Measurements from ENCODE around the gene GON4L. TPM values are rescaled to one million over a fixed set of nuclear protein-coding genes. Genes with fewer than 3 reads are reported as not detected.

Gene GON4L
- total and polyA plus RNA-seq, 2 experiments from 2014 or later: 45.2 to 93.1 TPM

DNA sequence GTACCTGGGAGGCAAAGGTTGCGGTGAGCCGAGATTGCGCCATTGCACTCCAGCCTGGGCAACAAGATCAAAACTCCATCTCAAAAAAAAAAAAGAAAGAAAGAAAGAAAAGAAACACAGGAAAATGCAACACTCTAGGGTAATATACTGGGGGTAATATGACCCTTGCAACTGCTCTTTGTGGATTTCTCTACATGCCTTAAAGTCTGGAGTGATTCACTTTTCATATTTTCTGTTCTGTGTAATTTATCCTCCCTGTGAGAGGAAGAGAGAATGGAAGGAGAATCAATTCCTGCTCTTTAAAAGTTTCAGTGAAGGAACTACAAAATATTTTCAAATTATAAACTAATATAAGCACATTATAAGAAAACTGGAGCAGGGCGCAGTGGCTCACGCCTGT is 31.5 kb upstream of the GON4L start (continued):
- TF ChIP-seq, protein P1, sequence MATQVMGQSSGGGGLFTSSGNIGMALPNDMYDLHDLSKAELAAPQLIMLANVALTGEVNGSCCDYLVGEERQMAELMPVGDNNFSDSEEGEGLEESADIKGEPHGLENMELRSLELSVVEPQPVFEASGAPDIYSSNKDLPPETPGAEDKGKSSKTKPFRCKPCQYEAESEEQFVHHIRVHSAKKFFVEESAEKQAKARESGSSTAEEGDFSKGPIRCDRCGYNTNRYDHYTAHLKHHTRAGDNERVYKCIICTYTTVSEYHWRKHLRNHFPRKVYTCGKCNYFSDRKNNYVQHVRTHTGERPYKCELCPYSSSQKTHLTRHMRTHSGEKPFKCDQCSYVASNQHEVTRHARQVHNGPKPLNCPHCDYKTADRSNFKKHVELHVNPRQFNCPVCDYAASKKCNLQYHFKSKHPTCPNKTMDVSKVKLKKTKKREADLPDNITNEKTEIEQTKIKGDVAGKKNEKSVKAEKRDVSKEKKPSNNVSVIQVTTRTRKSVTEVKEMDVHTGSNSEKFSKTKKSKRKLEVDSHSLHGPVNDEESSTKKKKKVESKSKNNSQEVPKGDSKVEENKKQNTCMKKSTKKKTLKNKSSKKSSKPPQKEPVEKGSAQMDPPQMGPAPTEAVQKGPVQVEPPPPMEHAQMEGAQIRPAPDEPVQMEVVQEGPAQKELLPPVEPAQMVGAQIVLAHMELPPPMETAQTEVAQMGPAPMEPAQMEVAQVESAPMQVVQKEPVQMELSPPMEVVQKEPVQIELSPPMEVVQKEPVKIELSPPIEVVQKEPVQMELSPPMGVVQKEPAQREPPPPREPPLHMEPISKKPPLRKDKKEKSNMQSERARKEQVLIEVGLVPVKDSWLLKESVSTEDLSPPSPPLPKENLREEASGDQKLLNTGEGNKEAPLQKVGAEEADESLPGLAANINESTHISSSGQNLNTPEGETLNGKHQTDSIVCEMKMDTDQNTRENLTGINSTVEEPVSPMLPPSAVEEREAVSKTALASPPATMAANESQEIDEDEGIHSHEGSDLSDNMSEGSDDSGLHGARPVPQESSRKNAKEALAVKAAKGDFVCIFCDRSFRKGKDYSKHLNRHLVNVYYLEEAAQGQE (IDR thresholded peaks at IDR 0.05; ENCODE audit: unreplicated experiment): no peak
- no peak for TF ChIP-seq CREB1 (CRISPR knock-in tag; IDR thresholded peaks at IDR 0.05; ENCODE audit: low read depth)
- TF ChIP-seq POLR2AphosphoS5 (IDR thresholded peaks at IDR 0.05; ENCODE audit: low read depth): no peak

DNA sequence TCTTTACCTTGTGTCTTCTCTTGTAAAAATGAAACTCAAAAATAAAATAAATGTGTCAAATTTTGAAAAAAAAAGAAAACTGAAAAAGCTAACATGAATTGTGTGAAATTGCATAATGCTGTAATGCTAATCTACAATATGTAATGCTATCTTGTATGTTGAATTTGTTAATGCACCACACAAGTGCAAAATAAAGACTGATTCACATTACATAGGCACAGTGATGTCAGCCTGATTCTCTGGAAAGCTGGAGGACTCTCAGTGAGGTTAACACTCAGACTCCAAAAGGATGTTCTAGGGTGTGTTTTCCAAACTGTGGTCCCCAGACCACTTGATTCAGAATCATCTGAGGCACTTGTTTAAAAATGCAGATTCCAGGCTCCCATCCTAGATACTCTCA is 28.0 kb upstream of the GON4L start:
- no peak overlapping the region for H3K4me3 ChIP-seq
- Mint-ChIP-seq H3K27ac (no peak overlapping the region), H3K9me3 (no peaks in the 10 kb centered on the region), H3K36me3 (ENCODE audit: low read depth) (no peaks in the 10 kb centered on the region), H3K27me3 (ENCODE audit: insufficient read depth, low read depth, poor library complexity) (peaks cover 2% of the 10 kb centered on the region), H3K4me1 (peaks cover 8% of the 10 kb centered on the region), H3K4me3 (no peak overlapping the region)
- no peak overlapping the region for H2AFZ ChIP-seq
- DNase-seq (ENCODE audit: low spot score) (no peak), ATAC-seq (no peak)
- no peaks in the 10 kb centered on the region for H3K9me2 ChIP-seq (ENCODE audit: insufficient read depth)
- no peak for TF ChIP-seq NANOG (IDR thresholded peaks at IDR 0.05; ENCODE audit: borderline replicate concordance)
- TF ChIP-seq EZH2phosphoT487 (IDR thresholded peaks at IDR 0.05; ENCODE audit: unreplicated experiment): no peak
- no peak for TF ChIP-seq JUNB (IDR thresholded peaks at IDR 0.05; ENCODE audit: unreplicated experiment)
- TF ChIP-seq, protein P1 (IDR thresholded peaks at IDR 0.05; ENCODE audit: unreplicated experiment): no peak
- no peak for TF ChIP-seq CREB1 (CRISPR knock-in tag; IDR thresholded peaks at IDR 0.05; ENCODE audit: low read depth)
- no peak for TF ChIP-seq POLR2AphosphoS5 (IDR thresholded peaks at IDR 0.05; ENCODE audit: low read depth)
- H3K27me3 ChIP-seq (ENCODE audit: insufficient read depth): no peaks in the 10 kb centered on the region
- no peak overlapping the region for H3K27ac ChIP-seq (ENCODE audit: low read depth)
- no peaks in the 10 kb centered on the region; the same call in 1 of the 2 replicates for H3K36me3 ChIP-seq (ENCODE audit: insufficient read depth)
- no peaks in the 10 kb centered on the region for H3K79me2 ChIP-seq (replicated peaks; ENCODE audit: insufficient read depth)
- H4K20me1 ChIP-seq (replicated peaks; ENCODE audit: insufficient read depth): no peaks in the 10 kb centered on the region; the same call in 1 of the 2 replicates
- H3F3A ChIP-seq (replicated peaks; ENCODE audit: low read depth): no peaks in the 10 kb centered on the region
- H3K4me2 ChIP-seq: no peak overlapping the region
- 0 out of 2 replicates have a peak, but pooled peaks cover 3% of the 10 kb centered on the region for H3K4me1 ChIP-seq (ENCODE audit: insufficient read depth)
